ENCODE data around the gene KAT5.
"Not testable (repeated sequence)": the region's sequence is repeated elsewhere in the genome, so short reads cannot be mapped to it uniquely, and the experiment has no call there.

KAT5 gene

DNA sequence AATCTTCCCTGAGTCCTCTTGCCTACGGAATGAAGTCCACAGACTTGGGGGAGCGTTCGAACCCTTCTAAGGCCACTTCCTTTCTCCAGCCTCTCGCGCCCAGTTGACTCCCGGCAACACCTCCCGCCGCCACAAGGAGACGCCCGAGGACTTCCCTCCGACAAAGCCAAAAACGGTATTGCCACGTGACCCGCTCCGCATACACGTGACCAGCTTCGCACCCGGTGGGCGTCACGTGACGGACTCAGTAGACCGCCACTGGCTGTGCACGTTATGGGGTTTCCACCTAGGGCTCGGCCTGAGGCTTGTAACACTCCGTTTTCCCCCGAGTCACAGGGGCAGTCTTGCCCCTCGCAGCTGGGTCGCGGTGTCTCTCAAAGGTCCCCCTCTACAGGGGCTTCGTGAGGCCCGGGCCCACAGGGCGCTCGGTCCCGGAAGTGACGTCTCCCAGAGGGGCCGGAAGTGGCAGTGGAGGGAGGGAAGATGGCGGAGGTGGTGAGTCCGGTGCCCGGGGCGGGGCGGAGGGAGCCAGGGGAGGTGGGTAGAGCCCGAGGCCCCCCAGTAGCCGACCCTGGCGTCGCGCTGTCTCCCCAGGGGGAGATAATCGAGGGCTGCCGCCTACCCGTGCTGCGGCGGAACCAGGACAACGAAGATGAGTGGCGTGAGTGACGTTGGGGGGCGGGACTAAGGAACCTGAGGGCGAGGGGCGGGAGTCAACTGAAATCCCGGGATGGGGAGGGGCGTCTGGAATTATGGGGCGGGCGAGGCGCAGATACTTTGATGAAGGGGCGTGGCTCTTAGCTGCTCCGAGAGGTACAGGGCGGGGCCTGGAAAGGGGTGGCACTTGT is at the start of gene KAT5:
Gene KAT5, plus strand, starts transcription at position 468 of the 848 bp plus-strand sequence. Its CDS starts 16 bp downstream, at position 484.
- TF ChIP-seq, protein P1, sequence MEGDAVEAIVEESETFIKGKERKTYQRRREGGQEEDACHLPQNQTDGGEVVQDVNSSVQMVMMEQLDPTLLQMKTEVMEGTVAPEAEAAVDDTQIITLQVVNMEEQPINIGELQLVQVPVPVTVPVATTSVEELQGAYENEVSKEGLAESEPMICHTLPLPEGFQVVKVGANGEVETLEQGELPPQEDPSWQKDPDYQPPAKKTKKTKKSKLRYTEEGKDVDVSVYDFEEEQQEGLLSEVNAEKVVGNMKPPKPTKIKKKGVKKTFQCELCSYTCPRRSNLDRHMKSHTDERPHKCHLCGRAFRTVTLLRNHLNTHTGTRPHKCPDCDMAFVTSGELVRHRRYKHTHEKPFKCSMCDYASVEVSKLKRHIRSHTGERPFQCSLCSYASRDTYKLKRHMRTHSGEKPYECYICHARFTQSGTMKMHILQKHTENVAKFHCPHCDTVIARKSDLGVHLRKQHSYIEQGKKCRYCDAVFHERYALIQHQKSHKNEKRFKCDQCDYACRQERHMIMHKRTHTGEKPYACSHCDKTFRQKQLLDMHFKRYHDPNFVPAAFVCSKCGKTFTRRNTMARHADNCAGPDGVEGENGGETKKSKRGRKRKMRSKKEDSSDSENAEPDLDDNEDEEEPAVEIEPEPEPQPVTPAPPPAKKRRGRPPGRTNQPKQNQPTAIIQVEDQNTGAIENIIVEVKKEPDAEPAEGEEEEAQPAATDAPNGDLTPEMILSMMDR (IDR thresholded peaks at IDR 0.05; ENCODE audit: insufficient read depth, low read depth, low read length, missing control alignments) = peak; percentile 100
- peak within 1 kb of the TSS; percentile 90 for H3K4me3 ChIP-seq (ENCODE audit: low read depth, low read length)
- DNase-seq (ENCODE audit: low read depth) = peak; percentile 99

DNA sequence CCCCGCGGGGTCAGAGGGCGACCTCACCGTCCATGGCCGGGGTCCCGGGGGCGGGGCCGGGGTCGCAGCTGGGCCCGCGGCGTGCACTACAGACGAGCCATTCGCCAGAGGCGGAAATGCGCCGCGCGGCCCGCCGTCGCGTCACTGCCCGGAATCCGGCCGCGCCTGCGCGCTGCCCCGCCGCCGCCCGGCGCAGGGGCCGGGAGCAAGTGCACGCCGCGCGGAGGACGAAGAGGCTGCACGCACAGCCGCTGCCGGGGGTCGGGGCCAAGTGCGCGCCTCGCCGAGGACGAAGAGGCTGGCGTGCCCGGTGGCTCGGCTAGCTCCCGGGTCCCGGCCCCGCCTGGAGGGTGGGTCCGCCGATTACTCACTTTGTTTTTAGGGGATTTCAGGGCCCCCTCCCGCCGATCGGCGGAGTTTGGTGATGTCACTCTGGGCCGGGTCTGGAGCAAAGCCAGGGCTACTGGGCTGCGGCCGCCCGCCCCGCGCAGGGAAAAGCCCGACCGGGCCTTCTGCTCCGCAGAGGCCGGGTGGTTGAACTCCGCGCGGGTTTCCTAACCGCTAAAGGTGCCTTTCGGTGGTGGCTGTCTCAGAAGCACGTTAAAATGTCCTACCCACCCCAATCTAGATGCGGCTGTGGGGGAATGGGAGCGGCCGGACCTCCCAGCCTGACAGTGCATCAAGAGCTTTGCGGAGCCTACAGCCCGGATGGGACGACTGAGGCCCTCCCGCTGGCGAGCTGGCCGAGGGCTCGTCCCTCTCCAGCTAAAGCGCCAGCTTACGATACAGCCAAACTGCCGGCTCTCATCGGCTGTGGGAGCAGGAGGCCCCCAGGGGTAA is 49.0 kb upstream of the KAT5 start, which contains the start of gene RELA:
Gene RELA, minus strand, starts transcription at position 118 of the 840 bp plus-strand sequence. Its CDS starts 84 bp downstream, at position 34.
- peak within 1 kb of the TSS; percentile 95 for H3K4me3 ChIP-seq (ENCODE audit: low read depth, low read length)
- DNase-seq (ENCODE audit: low read depth) = peak; percentile 95
- TF ChIP-seq, protein P1 (IDR thresholded peaks at IDR 0.05; ENCODE audit: insufficient read depth, low read depth, low read length, missing control alignments) = no peak

DNA sequence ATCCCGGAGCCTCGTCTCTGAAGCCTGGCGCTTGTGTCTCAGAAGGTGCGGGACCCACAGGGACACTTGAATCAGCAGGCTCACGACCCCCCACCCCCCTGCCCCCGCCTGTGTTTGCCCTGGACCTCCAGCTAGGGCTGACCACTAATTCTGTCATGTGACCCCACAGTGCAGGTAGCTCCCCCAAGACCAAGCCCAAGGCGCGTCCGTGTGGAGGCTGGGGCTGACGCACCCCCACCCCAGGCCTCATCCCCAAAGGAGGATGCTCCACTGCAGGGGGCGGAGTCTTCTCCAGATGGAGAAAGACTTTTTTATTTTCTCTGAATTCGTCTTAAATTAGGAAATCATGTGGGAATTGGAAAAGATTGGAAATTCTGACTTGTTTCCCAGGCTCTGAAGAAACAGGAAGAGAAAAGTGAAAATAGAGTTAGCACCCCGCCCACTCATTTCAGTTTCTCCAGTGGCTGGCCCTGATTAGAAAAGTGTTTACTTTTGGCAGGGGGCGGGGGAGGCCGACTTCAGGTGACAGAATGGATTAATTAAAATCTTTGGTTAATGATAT is 48.3 kb upstream of the KAT5 start:
- peak; percentile 55 for DNase-seq (ENCODE audit: low read depth)
- peak overlapping the region; percentile 94 for H3K4me3 ChIP-seq (ENCODE audit: low read depth, low read length)
- TF ChIP-seq, protein P1 (IDR thresholded peaks at IDR 0.05; ENCODE audit: insufficient read depth, low read depth, low read length, missing control alignments) = no peak

DNA sequence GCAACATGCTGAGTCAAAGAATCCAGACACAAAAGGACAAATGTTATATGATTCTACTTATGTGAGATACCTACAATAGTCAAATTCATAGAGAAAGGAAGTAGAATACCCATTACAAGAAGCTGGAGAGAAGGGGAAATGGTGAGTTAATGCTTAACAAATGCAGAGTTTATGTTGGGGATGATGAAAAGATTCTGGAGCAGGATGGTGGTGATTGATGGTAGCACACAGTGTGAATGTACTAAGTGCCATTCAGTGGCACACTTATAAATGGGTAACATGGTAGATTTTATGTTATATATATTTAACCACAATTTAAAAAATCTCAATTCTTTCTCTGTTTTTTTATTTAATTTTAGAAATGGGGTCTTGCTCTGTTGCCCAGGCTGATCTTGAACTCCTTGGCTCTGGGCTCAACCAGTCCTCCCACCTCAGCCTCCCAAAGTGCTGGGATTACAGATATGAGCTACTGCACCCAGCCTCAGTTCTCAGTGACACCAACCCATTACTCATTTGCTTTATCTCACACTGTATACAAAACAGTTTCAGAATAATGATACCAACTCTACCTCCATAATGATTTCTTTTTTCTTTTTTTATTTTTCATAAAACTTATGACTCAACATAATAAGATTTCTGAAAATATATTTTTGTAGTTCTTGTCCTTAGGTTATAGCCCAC is 39.7 kb upstream of the KAT5 start:
- TF ChIP-seq, protein P1 (IDR thresholded peaks at IDR 0.05; ENCODE audit: insufficient read depth, low read depth, low read length, missing control alignments) = no peak
- no peak for DNase-seq (ENCODE audit: low read depth)
- no peak overlapping the region for H3K4me3 ChIP-seq (ENCODE audit: low read depth, low read length)

DNA sequence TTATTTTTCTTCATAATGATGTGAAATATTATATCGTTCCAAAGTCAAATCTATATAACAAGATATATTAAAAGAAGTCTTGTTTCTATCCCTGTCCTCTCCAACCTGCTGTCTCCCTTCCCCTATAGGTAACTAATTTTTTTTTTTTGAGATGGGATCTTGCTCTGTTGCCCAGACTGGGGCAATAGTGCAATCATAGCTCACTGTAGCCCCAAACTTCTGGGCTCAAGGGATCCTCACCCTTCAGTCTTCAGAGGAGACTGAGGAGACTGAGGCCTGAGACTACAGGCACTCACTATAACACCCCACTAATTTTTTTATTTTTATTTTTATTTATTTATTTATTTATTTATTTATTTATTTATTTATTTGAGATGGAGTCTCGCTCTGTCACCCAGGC is 39.1 kb upstream of the KAT5 start:
- TF ChIP-seq, protein P1 (IDR thresholded peaks at IDR 0.05; ENCODE audit: insufficient read depth, low read depth, low read length, missing control alignments) = no peak
- no peak for DNase-seq (ENCODE audit: low read depth)
- no peak overlapping the region for H3K4me3 ChIP-seq (ENCODE audit: low read depth, low read length)

DNA sequence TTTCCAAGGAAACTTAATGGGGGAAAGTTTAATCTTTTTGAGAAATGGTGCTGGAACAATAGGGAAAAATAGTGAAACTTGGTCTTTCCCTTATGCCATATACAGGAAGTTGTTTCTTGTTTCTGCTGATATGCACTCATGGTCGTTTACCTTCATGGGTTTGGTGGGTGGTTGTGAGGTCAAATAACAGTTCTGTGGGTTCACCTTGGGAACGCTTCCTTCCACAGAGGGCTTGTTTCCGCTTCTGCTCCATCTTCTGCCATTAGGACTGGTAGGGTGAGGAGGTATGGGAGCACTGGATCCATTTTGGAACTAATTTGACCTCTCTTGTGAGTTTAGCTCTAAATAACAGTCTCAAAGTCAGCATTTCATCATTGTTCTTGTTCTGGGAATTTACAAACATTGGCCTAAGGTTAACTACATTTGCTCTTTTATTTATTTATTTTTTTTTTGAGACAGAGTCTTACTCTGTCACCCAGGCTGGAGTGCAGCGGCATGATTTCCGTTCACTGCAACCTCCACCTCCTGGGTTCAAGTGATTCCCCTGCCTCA is 31.8 kb upstream of the KAT5 start:
- no peak for DNase-seq (ENCODE audit: low read depth)
- no peak overlapping the region for H3K4me3 ChIP-seq (ENCODE audit: low read depth, low read length)

DNA sequence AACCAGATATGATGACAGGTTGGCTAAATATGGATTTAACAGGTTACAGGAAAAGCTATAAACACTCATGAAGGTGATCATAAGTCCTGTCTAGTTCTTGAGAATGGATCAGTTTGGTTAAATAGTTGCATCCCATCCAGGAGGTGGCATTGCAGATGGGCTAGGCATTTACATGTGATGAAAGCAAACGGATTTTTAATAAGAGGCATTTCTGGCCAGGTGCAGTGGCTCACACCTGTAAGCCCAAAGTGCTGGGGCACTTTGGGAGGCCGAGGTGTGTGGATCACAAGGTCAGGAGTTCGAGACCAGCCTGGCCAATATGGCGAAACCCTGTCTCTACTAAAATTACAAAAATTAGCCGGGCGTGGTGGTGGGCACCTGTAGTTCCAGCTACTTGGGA is 28.6 kb upstream of the KAT5 start:
- DNase-seq (ENCODE audit: low read depth); H3K4me3 ChIP-seq (ENCODE audit: low read depth, low read length): not testable (repeated sequence)

More for the DNA sequence above, 31.8 kb upstream of the KAT5 start:
- TF ChIP-seq, protein P1 (IDR thresholded peaks at IDR 0.05; ENCODE audit: insufficient read depth, low read depth, low read length, missing control alignments) = no peak

All from GM12865 (cell line).